Neural crest cell (in vitro differentiated cells): ENCODE data around the gene AATF. TPM values are rescaled to one million over a fixed set of nuclear protein-coding genes. Genes with fewer than 3 reads are reported as not detected.

ENCODE experiments used
- DNase-seq: peaks from one replicate; pipeline ENCODE4 v3.0.0; 2021; ENCODE audit warnings: low read depth, mixed read lengths, low spot score
- H3K27ac Mint-ChIP-seq: one replicate; pipeline ENCODE4 v1.8.0; 2021; ENCODE audit warnings: mild to moderate bottlenecking, mixed read lengths; ENCODE audit not compliant: unreplicated experiment
- H3K27me3 Mint-ChIP-seq: 2 replicates; pipeline ENCODE4 v1.8.0; 2021; ENCODE audit warnings: low read depth, mild to moderate bottlenecking, mixed read lengths
- H3K36me3 Mint-ChIP-seq: 2 replicates; pipeline ENCODE4 v1.8.0; 2021; ENCODE audit warnings: low read depth, mild to moderate bottlenecking, mixed read lengths
- H3K4me1 Mint-ChIP-seq: 2 replicates; pipeline ENCODE4 v1.8.0; 2021; ENCODE audit warnings: mixed read lengths
- H3K4me3 Mint-ChIP-seq: one replicate; pipeline ENCODE4 v1.8.0; 2021; ENCODE audit warnings: mild to moderate bottlenecking, mixed read lengths
- H3K9me3 Mint-ChIP-seq: 2 replicates; pipeline ENCODE4 v1.8.0; 2021; ENCODE audit warnings: mixed read lengths
- CTCF ChIP-seq: fragments of 200-600 bp; sonication (generic); conservative IDR thresholded peaks from 2 replicates; pipeline ENCODE4 v1.5.0; 2021; ENCODE audit warnings: antibody characterized with exemption, mild to moderate bottlenecking
- total RNA-seq: library from RNA; stranded (reverse); gene quantifications from 2 replicates; pipeline ENCODE4 v1.2.1, GENCODE V29; 2021

AATF gene
- total RNA-seq, 1 donor from 2014 or later = 68.3 TPM

GRCh38 chr17:36994438-36994837, 45.7 kb downstream of the AATF start:
- Mint-ChIP-seq H3K27me3 (no peaks in the 10 kb centered on the region), H3K4me1 (no peaks in the 10 kb centered on the region), H3K4me3 (no peak overlapping the region), H3K27ac (no peak overlapping the region), H3K9me3 (peaks cover 11% of the 10 kb centered on the region), H3K36me3 (peaks cover 44% of the 10 kb centered on the region)
- no peak for TF ChIP-seq CTCF
- no peak for DNase-seq

GRCh38 chr17:36999471-36999870, 50.7 kb downstream of the AATF start:
- H3K4me1 Mint-ChIP-seq = no peaks in the 10 kb centered on the region
- no peak overlapping the region for H3K4me3 Mint-ChIP-seq
- H3K27ac Mint-ChIP-seq = no peak overlapping the region
- no peaks in the 10 kb centered on the region for H3K27me3 Mint-ChIP-seq
- no peak for DNase-seq
- peaks cover 21% of the 10 kb centered on the region for H3K9me3 Mint-ChIP-seq
- TF ChIP-seq CTCF = no peak
- peaks cover 67% of the 10 kb centered on the region for H3K36me3 Mint-ChIP-seq

GRCh38 chr17:37016780-37017179, 68.0 kb downstream of the AATF start:
- no peaks in the 10 kb centered on the region for H3K9me3 Mint-ChIP-seq
- DNase-seq = no peak
- H3K36me3 Mint-ChIP-seq = peaks cover 4% of the 10 kb centered on the region
- no peak for TF ChIP-seq CTCF
- peaks cover 35% of the 10 kb centered on the region for H3K4me1 Mint-ChIP-seq
- H3K4me3 Mint-ChIP-seq = no peak overlapping the region
- no peak overlapping the region for H3K27ac Mint-ChIP-seq
- H3K27me3 Mint-ChIP-seq = no peaks in the 10 kb centered on the region

GRCh38 chr17:37017404-37017803, 68.7 kb downstream of the AATF start:
- peaks cover 4% of the 10 kb centered on the region for H3K36me3 Mint-ChIP-seq
- H3K27me3 Mint-ChIP-seq = no peaks in the 10 kb centered on the region
- no peak for TF ChIP-seq CTCF
- DNase-seq = no peak
- no peak overlapping the region for H3K4me3 Mint-ChIP-seq
- H3K4me1 Mint-ChIP-seq = peaks cover 35% of the 10 kb centered on the region
- no peak overlapping the region for H3K27ac Mint-ChIP-seq
- no peaks in the 10 kb centered on the region for H3K9me3 Mint-ChIP-seq

- Mint-ChIP-seq H3K27ac (no peak overlapping the region), H3K4me1 (peaks cover 42% of the 10 kb centered on the region), H3K36me3 (peaks cover 2% of the 10 kb centered on the region), H3K9me3 (no peaks in the 10 kb centered on the region), H3K4me3 (no peak overlapping the region), H3K27me3 (no peaks in the 10 kb centered on the region)
- no peak for DNase-seq
- no peak for TF ChIP-seq CTCF
Measured at GRCh38 chr17:37019117-37019740, 70.5 kb downstream of the AATF start.
